PC-3 (cell line): Measurements from ENCODE around the gene EXOC6B.

Experiments
- CTCF ChIP-seq: fragments of 300-600 bp; sonication (generic); conservative IDR thresholded peaks from 2 replicates; pipeline ENCODE4 v1.5.1; 2017; ENCODE audit warnings: antibody characterized with exemption, low read depth, mild to moderate bottlenecking, low read length
- EZH2 ChIP-seq: fragments of 300-600 bp; sonication (generic); IDR thresholded peaks from one replicate; pipeline ENCODE4 v1.6.1; 2017; ENCODE audit warnings: antibody characterized with exemption, mild to moderate bottlenecking, low read length; ENCODE audit not compliant: unreplicated experiment
- EZH2phosphoT487 ChIP-seq: fragments of 300-600 bp; sonication (generic); IDR thresholded peaks from 2 replicates; pipeline ENCODE4 v1.6.1; 2018; ENCODE audit warnings: mild to moderate bottlenecking, antibody characterized with exemption, low read length, borderline replicate concordance

- TF ChIP-seq CTCF (no peak), EZH2 (no peak), EZH2phosphoT487 (no peak)
Observed at GRCh38 chr2:72548081-72548764, 277.6 kb downstream of the EXOC6B start.
